MM.1S (cell line): Measurements from ENCODE around the gene TTYH3.

Experiments used
- CTCF ChIP-seq: fragments of 300-600 bp; sonication (generic); IDR thresholded peaks from 2 replicates; pipeline ENCODE4 v1.5.1; 2016; ENCODE audit warnings: antibody characterized with exemption, low read length, mixed read lengths
- EZH2 ChIP-seq: fragments of 300-600 bp; sonication (generic); optimal IDR thresholded peaks from 2 replicates; pipeline ENCODE3; 2017; ENCODE audit warnings: low read depth, mild to moderate bottlenecking, antibody characterized with exemption, low read length, mixed read lengths
- EZH2phosphoT487 ChIP-seq: fragments of 300-600 bp; sonication (generic); IDR thresholded peaks from 2 replicates; pipeline ENCODE4 v1.6.1; 2018; ENCODE audit warnings: antibody characterized with exemption, low read length

GRCh38 chr7:2670720-2671391, 39.1 kb downstream of the TTYH3 start:
- TF ChIP-seq CTCF (peak; percentile 81), EZH2phosphoT487 (no peak), EZH2 (no peak)
